GM21515 (cell line): Measurements from ENCODE around the gene WNT7B.

Experiments used
- ATAC-seq: cut with Tn5 transposase; IDR thresholded peaks from one replicate; pipeline ENCODE4 v1.9.1; 2021; ENCODE audit not compliant: unreplicated experiment

WNT7B gene

DNA sequence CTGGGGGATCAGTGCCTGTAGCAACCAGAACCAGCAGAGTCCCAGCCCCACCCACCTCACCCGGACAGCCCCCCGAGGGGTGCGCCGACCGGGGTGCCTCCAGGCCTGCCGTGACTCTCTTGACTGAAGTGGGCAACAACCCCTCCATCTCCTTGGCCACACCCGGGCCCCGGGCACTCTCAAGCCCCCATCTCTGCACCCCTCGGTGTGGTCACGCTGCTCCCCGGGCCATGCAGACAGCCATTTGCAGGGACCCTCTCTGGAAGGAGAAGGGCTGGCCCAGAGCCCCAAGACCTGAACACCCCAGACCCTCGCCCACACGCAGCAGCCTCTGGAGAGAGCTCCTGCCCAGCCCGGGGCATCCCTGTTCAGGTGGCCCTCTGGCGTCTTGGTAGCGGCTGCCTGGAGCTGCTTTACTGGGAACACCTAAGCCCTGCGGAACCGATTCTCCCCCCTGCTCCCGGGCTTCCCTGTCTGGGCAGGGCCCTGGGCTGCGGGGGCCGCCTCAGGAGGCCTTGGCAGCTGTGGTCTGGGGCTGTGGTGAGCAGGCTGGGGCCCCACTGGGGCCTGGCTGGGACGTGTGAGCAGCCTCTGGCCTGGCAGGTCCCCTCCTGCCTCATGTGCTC, 84.9 kb downstream of the WNT7B start:
- ATAC-seq: no peak

DNA sequence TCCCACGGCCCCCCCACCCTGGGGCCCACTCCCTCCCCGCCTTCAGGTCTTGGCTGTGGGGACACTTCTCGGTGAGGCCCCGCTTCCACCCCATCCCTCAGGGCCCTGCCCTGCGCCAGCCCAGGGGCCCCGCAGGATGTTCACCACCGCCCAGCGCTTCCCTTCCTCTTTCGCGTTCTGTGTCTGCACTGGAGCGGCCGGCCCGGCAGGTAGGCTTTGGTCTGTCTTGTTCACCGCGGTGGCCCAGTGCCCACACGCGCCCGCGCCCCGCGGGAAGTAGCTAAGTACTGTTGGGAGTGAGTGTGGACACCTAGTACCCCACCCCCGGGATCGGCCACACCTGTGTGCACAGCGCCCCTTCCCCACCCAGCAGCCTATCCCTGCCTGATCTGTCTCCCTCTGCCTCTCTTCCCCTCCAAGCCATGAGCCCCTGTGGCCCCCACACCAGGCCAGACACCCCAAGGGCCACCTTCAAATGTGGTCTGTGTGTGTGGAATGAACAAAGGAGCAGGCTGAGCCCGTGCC, 85.4 kb downstream of the WNT7B start:
- no peak for ATAC-seq

DNA sequence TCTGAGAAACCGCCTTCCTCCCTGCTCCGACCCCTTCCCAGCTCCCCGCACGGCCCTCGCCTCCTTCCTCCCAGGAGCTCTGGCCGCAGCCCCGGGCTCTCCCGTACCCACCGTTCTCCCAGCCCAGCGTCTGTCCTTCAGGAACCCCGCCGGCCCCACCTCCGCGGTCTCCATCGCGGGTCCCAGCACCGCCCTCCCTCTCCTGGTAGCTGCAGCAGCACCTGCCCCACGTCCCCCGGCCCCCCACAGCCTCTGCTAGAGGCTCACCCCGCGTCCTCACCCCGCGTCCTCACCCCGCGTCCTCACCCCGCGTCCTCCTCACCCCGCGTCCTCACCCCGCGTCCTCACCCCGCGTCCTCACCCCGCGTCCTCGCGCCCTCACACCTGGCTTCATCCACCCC, 85.9 kb downstream of the WNT7B start:
- no peak for ATAC-seq

DNA sequence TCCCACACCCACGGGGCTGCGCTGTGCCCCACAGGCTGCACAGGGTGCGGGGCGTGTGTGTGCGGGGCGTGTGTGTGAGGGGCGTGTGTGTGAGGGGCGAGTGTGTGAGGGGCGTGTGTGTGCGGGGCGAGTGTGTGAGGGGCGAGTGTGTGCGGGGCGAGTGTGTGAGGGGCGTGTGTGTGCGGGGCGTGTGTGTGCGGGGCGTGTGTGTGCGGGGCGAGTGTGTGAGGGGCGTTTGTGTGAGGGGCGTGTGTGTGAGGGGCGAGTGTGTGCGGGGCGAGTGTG, 86.7 kb downstream of the WNT7B start:
- no peak for ATAC-seq

DNA sequence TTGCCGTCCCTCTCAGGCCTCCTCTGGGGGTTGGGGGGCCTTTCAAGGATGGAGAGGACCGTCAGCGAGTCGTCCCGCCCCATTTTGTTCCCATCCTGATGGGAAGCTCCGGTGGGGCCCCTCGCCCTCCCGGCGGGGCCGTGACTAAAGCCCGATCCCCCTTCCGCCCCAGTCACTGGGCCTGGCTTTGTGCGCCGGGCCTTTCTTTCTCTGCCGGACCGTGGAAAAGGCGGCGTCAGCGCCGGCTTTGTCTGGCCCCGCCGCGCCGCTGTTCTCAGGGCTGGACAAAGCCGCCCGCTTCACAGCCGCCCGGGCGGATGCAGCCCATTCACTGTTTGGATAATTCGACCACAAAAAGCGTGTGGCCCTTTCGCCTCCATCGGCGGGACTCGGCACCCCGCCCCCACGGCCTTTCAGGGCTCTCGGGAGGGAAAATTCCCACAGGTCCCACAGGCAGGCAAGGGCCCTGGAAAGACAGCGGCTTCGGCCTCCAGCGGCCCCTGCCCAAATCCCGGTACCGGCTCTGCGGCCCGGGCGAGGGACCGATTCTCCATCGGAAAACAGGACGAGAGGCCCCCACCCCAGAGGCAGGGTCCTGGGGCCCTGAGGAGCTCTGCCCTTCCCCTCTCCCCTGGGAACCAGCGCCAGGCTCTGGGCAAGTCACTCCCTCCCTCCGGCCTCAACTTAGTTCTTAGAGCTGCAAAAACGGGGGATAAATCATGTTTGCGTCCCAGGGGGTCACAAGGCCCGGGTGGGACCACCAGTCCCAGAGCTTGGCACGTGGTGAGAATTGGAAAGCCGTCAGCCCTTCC, 87.2 kb downstream of the WNT7B start:
- no peak for ATAC-seq

DNA sequence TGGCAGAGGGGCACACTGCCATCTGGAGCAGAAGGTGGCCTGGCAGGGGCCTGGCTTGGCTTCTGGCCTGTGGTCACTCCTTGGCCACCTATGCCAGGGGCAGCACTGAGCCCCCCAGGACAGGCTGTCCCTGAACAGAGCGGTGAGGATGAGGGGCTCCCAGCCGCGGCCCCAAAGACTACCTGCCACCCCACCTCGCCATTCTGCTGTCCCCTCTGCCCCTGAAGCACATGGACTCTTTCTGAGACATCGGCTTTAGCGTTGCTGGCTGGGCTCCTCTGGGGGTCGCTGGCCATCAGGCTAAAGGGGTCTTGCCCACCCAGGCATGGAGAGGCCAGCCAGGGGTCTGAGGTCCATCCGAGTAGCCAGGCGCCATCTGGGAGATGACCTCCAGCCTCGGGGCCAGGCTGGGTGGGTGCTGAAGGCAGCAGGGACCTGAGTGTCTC, 87.8 kb downstream of the WNT7B start:
- ATAC-seq: no peak

DNA sequence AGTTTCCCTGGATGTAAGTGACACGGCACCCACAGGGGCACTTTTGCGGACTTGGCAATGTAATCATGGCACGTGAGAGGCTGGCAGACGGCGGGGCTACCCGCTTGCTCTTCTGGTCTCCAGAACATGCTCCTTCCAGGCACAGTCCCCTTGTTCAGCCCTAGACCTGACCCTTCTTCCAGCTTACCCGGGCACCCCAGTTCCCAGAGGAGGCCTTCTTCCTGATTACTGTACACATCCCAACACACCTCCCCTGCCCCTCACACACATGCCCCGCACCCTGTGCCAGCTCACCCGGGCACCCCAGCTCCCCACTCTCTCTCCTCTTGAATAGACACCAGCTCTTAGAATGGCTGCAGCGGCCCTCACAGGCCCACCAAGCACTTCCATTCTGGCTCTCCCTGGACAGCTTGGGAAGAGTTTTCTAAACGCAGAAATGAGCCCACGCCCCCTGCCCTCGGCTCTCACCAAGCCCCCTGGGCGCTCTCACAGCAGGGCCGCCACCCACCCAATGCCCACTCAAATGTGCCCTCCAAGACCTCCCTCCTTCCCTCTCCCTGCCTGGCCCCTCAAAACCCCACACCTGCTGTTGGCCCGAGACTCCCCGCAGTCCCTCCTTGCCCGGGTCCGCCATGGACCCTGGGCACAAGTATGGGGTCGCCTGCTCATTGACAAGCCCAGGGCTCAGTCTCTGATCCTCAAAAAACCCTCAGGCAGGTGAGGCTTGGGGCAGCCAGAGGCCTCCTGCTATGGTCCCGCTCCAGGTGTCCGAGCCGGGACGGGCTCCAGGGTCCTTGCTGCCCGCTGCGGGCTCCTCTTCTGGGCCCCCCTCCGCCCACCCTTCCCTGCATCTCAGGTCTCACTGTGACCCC, 88.5 kb downstream of the WNT7B start:
- ATAC-seq: no peak

DNA sequence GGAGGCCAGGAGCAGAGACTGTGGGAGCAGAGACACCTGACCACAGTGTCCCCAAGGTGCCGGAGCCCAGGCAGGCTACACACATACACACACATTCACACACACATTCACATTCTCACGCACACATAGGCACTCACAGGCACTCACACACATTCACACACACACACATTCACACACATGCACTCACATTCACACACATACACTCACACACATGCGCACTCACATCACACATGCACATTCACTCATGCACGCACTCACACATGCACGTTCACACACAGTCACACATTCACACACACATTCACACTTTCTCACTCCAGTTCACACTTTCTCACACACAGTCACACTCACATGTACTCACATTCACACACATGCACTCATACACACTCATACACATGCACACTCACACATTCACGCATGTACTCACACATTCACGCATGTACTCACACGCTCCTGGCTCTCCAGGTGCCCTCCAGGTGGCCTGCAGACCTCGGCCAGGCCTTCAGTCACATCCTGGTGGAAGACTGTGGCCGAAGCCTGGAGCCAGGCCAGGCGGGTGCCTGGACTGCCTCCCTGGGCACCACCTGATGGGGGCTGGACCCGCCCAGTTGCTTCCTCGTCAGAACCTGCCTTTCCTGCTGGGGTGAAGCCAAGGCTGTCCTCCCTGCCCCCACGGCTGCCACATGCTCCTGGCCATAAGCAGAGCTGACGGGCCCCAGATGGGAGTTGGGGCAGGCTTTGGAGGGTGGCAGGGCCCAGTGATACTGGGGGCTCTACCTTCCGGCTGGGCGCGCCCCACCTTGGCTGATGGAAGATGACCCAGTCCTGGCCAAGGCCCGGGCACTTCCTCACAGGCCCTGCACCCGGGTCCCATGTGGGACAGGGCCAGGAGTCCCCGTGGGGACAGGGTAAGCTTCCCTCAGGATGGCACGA, 89.5 kb downstream of the WNT7B start:
- no peak for ATAC-seq

DNA sequence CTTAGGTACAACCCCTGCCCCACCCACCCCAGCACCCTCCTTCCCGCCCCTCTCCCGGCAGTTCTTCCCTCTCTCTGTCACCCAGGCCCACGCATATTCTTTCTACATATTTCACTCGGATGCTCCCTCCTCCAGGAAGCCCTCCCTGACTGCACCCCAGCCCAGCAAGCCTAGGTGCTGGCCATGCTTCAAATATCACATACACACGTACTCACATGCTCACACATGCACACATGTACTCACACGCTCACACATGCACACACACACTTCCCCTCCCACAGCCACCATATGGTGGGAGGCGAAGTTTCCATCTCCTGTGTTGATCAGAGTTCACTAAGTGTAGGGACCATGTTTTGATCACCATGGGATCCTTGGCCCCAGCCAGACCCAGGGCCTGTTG, 90.4 kb downstream of the WNT7B start:
- no peak for ATAC-seq

DNA sequence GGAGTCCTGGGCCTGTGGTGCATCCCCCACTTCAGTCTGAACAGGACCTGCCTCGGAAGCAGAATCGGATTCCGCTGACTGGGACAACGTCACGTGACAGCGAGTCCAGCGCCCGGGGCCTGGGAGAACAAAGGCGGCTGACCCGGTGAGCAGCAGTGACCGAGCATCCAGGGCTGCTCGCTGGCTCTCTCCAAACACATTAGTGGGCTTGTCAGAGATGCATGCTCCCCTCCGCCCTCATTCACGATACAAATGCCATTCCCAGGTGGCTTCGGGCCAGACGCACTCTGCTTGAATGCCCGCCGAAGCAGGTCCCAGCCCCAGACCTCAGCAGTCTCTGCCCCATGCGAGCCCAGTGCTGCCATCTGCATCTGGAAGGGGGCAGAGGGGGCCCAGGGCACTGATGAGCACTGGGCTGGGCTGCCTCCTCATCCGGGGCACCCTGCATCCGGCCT, 91.0 kb downstream of the WNT7B start:
- ATAC-seq: no peak

DNA sequence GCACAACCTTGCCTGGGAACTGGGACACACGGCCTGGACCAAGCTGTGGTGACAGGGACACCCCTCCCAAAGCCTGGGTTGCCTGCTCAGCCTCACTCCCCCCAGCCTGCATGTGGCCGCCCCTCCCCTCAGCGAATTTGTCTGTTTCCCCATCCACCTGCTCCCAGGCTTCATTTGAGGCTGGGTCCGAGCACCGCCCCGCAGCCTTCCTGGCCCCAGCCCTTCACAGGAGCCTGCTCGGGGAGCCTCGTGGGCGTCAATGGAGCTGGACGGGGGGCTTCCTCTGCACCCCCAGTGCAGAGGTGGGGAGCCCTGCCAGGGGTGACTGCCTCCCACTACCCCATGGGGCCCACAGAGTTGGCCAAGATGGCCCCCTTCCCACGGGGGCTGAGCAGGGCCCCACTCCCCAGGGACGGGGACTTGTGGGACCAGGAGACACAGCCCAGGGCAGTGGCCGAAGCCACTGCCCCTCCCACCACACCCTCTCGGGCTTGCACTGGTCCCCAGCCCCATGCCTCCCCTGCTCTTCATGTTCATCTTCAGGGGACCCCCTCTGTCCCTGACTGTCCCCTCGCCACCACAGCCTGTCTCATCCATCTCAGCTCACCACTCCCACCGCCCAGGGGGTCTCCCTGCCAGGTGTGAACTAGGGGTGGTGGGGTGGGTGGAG, 91.7 kb downstream of the WNT7B start:
- no peak for ATAC-seq

DNA sequence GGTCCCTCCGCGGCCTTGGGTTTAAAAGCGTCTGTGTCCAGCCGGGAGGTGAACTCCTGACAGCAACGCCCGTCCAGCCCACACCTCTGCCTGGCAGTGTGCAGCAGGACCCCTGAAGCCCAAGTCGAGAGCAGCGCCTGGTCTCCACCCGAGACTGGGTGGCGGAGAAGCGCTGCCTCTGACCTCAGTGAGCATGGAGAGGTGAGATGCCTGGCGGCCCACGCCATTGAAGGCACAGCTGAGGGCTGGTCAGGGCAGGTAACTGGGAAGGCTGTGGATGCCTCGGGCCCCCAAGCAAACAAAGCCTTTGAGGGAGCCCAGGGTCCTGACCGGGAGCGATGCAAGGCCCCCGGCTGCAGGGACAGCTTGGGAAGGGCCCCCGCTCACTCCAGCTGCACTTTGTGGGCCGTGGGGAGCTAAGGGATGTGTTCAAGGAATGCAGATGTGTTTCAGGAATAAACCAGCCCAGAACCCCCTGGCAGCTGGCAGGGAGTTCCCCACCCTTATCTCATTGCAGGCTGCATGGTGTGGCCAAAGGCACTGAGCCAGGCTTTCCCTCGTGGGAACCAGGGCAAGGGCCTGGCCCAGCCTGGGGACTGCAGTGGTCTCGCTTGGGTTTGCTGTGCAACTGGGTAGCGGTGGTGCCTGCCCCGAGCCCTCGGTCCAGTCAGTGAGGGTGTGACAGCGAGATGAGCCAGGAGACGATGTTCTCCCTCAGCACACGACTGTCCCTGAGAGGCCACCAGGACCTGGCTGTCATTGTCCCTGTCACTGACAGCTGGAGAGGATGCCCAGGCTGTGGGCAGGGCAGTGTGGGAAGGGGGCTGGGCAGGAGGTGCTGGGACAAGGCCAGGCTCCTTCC, 92.5 kb downstream of the WNT7B start:
- no peak for ATAC-seq

DNA sequence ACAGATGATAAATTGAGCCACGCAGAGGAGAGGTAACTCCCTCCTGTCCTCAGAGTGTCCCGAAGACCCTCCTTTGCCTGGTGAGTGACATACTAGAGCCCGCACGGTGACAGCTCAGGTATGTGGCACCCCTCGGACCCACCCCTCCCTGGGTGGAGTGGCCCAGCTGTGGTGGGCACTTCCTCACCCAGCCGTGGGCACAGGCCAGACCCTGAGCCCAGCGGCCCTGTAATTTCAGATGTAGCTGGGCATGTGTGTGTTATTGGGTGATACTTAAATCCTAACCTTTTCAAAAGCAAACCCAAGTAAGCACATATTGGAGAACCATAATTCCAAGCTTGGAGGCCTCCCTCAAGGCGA, 93.2 kb downstream of the WNT7B start:
- ATAC-seq: no peak

DNA sequence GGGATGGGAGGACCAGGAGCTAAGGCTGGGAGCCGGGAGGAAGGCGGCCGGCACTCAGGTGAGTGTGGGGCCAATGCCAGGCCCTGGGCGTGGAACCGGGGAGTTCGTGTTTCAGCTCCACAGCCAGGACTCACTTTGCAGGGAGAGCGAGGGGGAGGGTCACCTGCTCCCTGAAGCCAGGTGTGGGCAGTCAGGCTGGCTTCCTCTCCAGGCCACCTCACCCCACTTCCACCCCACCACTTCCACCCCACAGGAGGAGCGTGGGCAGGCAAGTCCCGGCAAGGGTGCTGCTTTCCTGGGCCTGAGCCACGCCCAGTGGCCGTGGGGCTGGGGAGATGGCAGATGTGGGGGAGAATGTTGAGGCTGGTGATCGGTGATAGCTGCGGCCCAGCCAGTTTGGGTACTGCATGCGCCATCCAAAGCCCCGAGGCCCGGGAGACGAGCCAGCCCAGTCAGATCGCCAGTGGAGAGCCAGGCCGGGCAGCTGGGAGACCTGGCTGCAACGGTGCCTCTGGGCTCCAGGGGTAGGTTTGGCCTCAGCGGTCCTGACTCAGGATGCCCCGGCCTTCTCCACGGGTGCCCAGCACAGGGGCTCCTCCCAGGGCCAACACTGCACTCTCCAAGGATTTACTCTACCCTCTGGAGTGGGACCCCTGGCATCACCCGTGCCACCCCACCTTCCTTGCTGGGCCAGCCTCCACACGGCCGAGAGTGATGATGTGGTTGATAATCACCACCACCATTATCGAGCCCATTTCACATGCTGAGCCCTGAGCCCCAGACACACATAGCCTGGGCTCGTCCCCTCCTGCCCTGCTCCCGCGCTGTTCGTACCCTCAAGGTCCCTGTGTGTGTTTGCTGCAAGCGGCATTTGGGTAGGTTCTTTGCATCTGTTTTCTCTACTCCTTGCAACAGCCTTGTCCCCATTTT, 93.8 kb downstream of the WNT7B start:
- ATAC-seq: no peak

DNA sequence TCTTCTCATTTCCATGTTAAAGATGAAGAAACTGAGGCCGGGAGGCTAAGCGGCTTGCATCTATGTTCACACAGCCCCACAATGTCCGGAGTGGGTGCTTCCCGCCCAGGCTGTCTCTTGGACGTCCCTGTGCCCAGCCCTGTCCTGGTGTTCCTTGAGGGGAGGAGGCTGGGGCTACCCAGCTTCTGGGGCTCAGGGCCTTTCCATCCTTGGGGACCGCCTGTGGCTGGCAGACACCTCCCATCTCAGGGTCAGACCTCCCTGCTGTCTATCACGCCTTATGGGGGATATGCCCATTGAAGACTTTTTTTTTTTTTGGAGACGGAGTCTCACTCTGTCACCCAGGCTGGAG, 95.5 kb downstream of the WNT7B start:
- ATAC-seq: no peak

DNA sequence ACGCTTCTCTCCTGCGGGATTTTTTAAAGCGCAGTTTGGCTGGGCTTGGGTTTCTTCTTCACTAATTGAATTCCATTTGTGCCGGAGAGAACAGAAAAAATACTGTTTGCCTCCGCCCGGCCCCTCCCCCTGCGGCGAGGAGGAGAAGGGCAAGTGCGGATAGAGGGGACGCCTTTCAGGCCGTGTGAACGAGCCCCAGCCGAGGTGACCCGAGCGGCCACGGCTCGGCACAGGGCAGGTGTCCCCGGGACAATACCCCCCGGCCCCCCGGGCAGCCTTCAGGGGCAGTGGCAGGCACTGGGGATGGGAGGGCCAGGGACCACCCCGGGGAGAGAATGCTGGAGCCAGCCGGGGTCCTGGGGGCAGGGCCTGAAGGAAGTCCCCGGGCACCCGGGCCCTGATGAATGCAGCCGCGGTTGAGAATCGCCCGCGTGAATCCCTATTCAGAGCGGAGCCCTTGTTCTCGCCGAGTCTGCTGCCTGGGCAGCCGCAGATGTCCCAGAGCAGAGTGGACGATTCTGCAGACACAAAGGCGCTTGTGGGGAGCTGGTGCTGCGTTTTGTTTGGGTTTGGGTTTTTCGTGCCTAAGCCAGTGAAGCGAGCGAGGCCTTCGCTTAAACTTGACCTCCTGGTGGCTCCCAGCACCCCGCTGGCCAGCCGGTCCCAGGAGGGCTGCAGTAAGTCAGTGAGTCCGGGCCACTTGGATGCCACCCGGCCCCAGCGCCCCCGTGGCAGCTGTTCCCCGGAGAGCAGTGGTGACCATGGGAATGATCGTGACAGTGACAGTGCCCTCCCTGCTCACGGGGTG, 96.0 kb downstream of the WNT7B start:
- ATAC-seq: no peak

DNA sequence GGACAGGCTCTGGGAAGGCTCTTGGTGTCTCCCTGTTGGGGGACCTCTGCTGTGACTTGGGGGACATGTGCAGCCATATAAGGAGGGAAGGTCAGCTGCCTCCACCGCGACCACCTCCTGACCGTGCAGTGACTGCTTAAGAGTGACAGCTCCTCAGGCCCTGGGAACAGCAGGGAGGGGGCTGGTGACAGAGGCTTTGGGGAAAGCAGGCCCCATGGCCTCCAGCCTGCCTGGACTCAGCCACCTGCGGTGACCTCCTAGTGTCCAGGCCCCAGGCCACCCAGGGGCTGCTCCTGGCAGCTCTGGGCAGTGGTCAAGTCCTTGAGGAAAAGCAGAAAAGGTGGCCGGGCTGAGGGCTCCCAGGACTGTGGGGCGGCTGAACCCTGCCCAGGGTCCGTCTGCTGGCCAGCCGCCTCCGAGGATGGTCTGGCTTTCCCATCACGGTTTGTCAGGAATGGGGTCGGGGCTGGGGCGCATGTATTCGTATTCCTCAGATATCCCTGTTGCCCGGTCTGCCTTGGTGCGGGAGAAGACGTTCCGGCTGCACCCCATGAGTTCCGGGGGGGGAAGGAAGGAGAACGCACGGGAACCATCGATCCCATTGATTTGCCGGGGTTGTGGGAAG, 96.8 kb downstream of the WNT7B start:
- ATAC-seq: no peak
